Pulmonary artery endothelial cell (primary cell): ENCODE results near the gene ARHGEF28. TPM values are rescaled to one million over a fixed set of nuclear protein-coding genes. Genes with fewer than 3 reads are reported as not detected.

ENCODE experiments used
- DNase-seq: peaks from one replicate; pipeline ENCODE4 v3.0.0-alpha.2; 2011; ENCODE audit warnings: low read depth, low spot score
- total RNA-seq: library from RNA; depleted of rRNA; stranded (reverse); fragments of >200 nt; gene quantifications from 2 replicates; pipeline ENCODE4 v1.2.3, GENCODE V29; 2014

The ARHGEF28 gene
- total RNA-seq, 1 donor from 2014 or later = 74.8 TPM

- no peak for DNase-seq
Measured at GRCh38 chr5:73623060-73623459, 2.9 kb upstream of the ARHGEF28 start.

GRCh38 chr5:73623901-73624404 lies 2.0 kb upstream of the ARHGEF28 start:
- no peak for DNase-seq

- no peak for DNase-seq
Measured at GRCh38 chr5:73624888-73625287, 1.1 kb upstream of the ARHGEF28 start.

GRCh38 chr5:73625372-73625943 lies 538 bp upstream of the ARHGEF28 start:
- DNase-seq = no peak

GRCh38 chr5:73626814-73627313 lies 868 bp downstream of the ARHGEF28 start:
- no peak for DNase-seq

- no peak for DNase-seq
Measured at GRCh38 chr5:73629456-73629855, 3.5 kb downstream of the ARHGEF28 start.

GRCh38 chr5:73630765-73631164 lies 4.8 kb downstream of the ARHGEF28 start:
- no peak for DNase-seq

- no peak for DNase-seq
Measured at GRCh38 chr5:73631500-73631899, 5.5 kb downstream of the ARHGEF28 start.

- no peak for DNase-seq
Measured at GRCh38 chr5:73633060-73633459, 7.1 kb downstream of the ARHGEF28 start.

- no peak for DNase-seq
Measured at GRCh38 chr5:73636408-73636807, 10.4 kb downstream of the ARHGEF28 start.

- no peak for DNase-seq
Measured at GRCh38 chr5:73637565-73637964, 11.6 kb downstream of the ARHGEF28 start.

- DNase-seq = peak; percentile 91
Measured at GRCh38 chr5:73638344-73639095, 12.5 kb downstream of the ARHGEF28 start.

GRCh38 chr5:73640861-73641320 lies 14.9 kb downstream of the ARHGEF28 start:
- DNase-seq = peak; percentile 59

- no peak for DNase-seq
Measured at GRCh38 chr5:73641811-73642210, 15.8 kb downstream of the ARHGEF28 start.

GRCh38 chr5:73642344-73642743 lies 16.3 kb downstream of the ARHGEF28 start:
- DNase-seq = no peak

GRCh38 chr5:73644385-73644963 lies 18.5 kb downstream of the ARHGEF28 start:
- DNase-seq = no peak

- DNase-seq = no peak
Measured at GRCh38 chr5:73647721-73648120, 21.7 kb downstream of the ARHGEF28 start.

GRCh38 chr5:73648515-73648914 lies 22.5 kb downstream of the ARHGEF28 start:
- no peak for DNase-seq

- DNase-seq = no peak
Measured at GRCh38 chr5:73649926-73650325, 23.9 kb downstream of the ARHGEF28 start.

GRCh38 chr5:73652391-73652790 lies 26.4 kb downstream of the ARHGEF28 start:
- DNase-seq = no peak

- DNase-seq = peak; percentile 54
Measured at GRCh38 chr5:73654171-73654811, 28.3 kb downstream of the ARHGEF28 start.

- no peak for DNase-seq
Measured at GRCh38 chr5:73654819-73655318, 28.9 kb downstream of the ARHGEF28 start.
